Measurements from ENCODE around the gene ARHGEF7.

The ARHGEF7 gene

GRCh38 chr13:111335298-111335697, 220.2 kb downstream of the ARHGEF7 start:
- H3K9ac ChIP-seq (ENCODE audit: low read length): no peak overlapping the region
- peaks cover 5% of the 10 kb centered on the region for H3K36me3 ChIP-seq (replicated peaks; ENCODE audit: low read depth, low read length)
- H3K4me2 ChIP-seq (ENCODE audit: low read length): no peak overlapping the region
- H3K27ac ChIP-seq (ENCODE audit: low read length): no peak overlapping the region
- no peaks in the 10 kb centered on the region for H3K9me3 ChIP-seq (ENCODE audit: insufficient read depth, low read length)
- TF ChIP-seq, protein P1, sequence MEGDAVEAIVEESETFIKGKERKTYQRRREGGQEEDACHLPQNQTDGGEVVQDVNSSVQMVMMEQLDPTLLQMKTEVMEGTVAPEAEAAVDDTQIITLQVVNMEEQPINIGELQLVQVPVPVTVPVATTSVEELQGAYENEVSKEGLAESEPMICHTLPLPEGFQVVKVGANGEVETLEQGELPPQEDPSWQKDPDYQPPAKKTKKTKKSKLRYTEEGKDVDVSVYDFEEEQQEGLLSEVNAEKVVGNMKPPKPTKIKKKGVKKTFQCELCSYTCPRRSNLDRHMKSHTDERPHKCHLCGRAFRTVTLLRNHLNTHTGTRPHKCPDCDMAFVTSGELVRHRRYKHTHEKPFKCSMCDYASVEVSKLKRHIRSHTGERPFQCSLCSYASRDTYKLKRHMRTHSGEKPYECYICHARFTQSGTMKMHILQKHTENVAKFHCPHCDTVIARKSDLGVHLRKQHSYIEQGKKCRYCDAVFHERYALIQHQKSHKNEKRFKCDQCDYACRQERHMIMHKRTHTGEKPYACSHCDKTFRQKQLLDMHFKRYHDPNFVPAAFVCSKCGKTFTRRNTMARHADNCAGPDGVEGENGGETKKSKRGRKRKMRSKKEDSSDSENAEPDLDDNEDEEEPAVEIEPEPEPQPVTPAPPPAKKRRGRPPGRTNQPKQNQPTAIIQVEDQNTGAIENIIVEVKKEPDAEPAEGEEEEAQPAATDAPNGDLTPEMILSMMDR (IDR thresholded peaks at IDR 0.05; ENCODE audit: low read depth, low read length): no peak
- no peak for TF ChIP-seq EZH2phosphoT487 (IDR thresholded peaks at IDR 0.05; ENCODE audit: low read depth)
- H4K20me1 ChIP-seq (ENCODE audit: insufficient read depth, low read length): no peaks in the 10 kb centered on the region
- H2AFZ ChIP-seq (ENCODE audit: low read depth, low read length): no peak overlapping the region
- H3K79me2 ChIP-seq (ENCODE audit: low read length): no peaks in the 10 kb centered on the region
- H3K4me3 ChIP-seq (ENCODE audit: low read length): no peak overlapping the region
- H3K4me1 ChIP-seq (ENCODE audit: low read length): no peaks in the 10 kb centered on the region
- no peaks in the 10 kb centered on the region for H3K27me3 ChIP-seq (ENCODE audit: low read depth, low read length)

DNA sequence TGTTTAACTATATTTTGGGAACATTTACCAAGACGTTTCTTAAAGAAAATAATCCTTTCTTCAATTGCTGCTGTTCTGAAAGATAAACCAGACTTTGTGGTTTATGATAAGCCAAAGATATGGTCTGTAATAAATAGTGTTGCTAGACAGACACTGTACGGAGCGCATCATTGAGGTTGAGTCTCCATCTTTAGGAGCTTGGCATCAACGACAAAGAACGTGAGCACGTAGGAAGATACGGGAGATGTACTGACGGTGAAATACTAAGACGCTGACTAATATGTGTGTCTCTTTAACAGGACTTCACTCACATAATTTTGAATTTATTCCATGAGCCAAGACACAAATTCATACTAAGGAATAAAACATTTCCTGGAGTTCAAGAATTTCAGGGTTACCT, 221.6 kb downstream of the ARHGEF7 start:
- TF ChIP-seq, protein P1 (IDR thresholded peaks at IDR 0.05; ENCODE audit: low read depth, low read length): no peak
- no peak for TF ChIP-seq EZH2phosphoT487 (IDR thresholded peaks at IDR 0.05; ENCODE audit: low read depth)
- Histone ChIP-seq H2AFZ (ENCODE audit: low read depth, low read length) (no peak overlapping the region), H3K27me3 (ENCODE audit: low read depth, low read length) (no peaks in the 10 kb centered on the region), H3K27ac (ENCODE audit: low read length) (no peak overlapping the region), H3K4me3 (ENCODE audit: low read length) (no peak overlapping the region), H3K79me2 (ENCODE audit: low read length) (no peaks in the 10 kb centered on the region), H4K20me1 (ENCODE audit: insufficient read depth, low read length) (no peaks in the 10 kb centered on the region), H3K4me1 (ENCODE audit: low read length) (no peaks in the 10 kb centered on the region), H3K36me3 (replicated peaks; ENCODE audit: low read depth, low read length) (peaks cover 5% of the 10 kb centered on the region), H3K9ac (ENCODE audit: low read length) (no peak overlapping the region), H3K9me3 (ENCODE audit: insufficient read depth, low read length) (no peaks in the 10 kb centered on the region), H3K4me2 (ENCODE audit: low read length) (no peak overlapping the region)

- TF ChIP-seq, protein P1 (IDR thresholded peaks at IDR 0.05; ENCODE audit: low read depth, low read length): no peak
- no peak for TF ChIP-seq EZH2phosphoT487 (IDR thresholded peaks at IDR 0.05; ENCODE audit: low read depth)
- no peak overlapping the region for H2AFZ ChIP-seq (ENCODE audit: low read depth, low read length)
- H3K27ac ChIP-seq (ENCODE audit: low read length): no peak overlapping the region
- H3K27me3 ChIP-seq (ENCODE audit: low read depth, low read length): no peaks in the 10 kb centered on the region
- H3K4me3 ChIP-seq (ENCODE audit: low read length): no peak overlapping the region
- H3K36me3 ChIP-seq (replicated peaks; ENCODE audit: low read depth, low read length): peaks cover 5% of the 10 kb centered on the region
- H4K20me1 ChIP-seq (ENCODE audit: insufficient read depth, low read length): no peaks in the 10 kb centered on the region
- H3K9ac ChIP-seq (ENCODE audit: low read length): no peak overlapping the region
- H3K4me1 ChIP-seq (ENCODE audit: low read length): no peaks in the 10 kb centered on the region
- H3K79me2 ChIP-seq (ENCODE audit: low read length): no peaks in the 10 kb centered on the region
- no peak overlapping the region for H3K4me2 ChIP-seq (ENCODE audit: low read length)
- no peaks in the 10 kb centered on the region for H3K9me3 ChIP-seq (ENCODE audit: insufficient read depth, low read length)
Measured at GRCh38 chr13:111337206-111337605, 222.1 kb downstream of the ARHGEF7 start.

DNA sequence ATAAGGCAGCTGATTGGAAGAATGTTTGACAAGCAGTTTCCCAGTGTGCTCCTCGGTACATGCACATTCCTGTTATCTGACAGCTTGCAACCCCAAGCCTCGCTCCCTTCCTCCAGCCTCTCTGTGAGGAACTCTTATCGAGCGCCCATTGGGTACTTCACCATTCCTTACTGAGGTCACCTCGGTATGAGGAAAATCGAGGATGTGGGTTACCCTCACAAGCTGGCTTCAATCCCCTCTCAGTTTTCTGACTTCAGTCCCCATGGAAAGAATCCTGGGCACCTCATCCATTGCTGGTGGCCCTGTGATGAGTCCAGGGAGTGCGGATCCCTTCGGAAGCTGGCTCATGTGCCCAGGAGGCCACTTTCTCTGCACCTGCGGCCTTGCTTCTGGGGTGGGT, 222.6 kb downstream of the ARHGEF7 start:
- TF ChIP-seq, protein P1 (IDR thresholded peaks at IDR 0.05; ENCODE audit: low read depth, low read length): no peak
- TF ChIP-seq EZH2phosphoT487 (IDR thresholded peaks at IDR 0.05; ENCODE audit: low read depth): no peak
- Histone ChIP-seq H3K36me3 (replicated peaks; ENCODE audit: low read depth, low read length) (peaks cover 5% of the 10 kb centered on the region), H2AFZ (ENCODE audit: low read depth, low read length) (no peak overlapping the region), H3K4me3 (ENCODE audit: low read length) (no peak overlapping the region), H3K27ac (ENCODE audit: low read length) (no peak overlapping the region), H4K20me1 (ENCODE audit: insufficient read depth, low read length) (no peaks in the 10 kb centered on the region), H3K27me3 (ENCODE audit: low read depth, low read length) (no peaks in the 10 kb centered on the region), H3K4me2 (ENCODE audit: low read length) (no peak overlapping the region), H3K9ac (ENCODE audit: low read length) (no peak overlapping the region), H3K4me1 (ENCODE audit: low read length) (no peaks in the 10 kb centered on the region), H3K79me2 (ENCODE audit: low read length) (no peaks in the 10 kb centered on the region), H3K9me3 (ENCODE audit: insufficient read depth, low read length) (no peaks in the 10 kb centered on the region)

Data from OCI-LY3 (cell line).